Activated T-cell treated with anti-CD3 and anti-CD28 coated beads, Interleukin-2, amount 50 U/mL, for 72 hours (primary cell): ENCODE measurements around the gene SDK2. TPM values are rescaled to one million over a fixed set of nuclear protein-coding genes. Genes with fewer than 3 reads are reported as not detected.

Experiments
- ATAC-seq, 2 donors: fragments of 150-1000 bp; cut with Tn5 transposase; replicated peaks in 1 of 2; 2 replicates each; pipeline ENCODE4 v1.10.0; 2021; ENCODE audit warnings: moderate library complexity in 2 of 2, mild to moderate bottlenecking in 1 of 2
- DNase-seq, 2 donors: peaks; one replicate each; pipeline ENCODE4 v3.0.0; 2021 to 2022; ENCODE audit warnings: mixed read lengths in 1 of 2
- H3K27ac Mint-ChIP-seq: one replicate; pipeline ENCODE4 v1.8.0; 2022; ENCODE audit warnings: mild to moderate bottlenecking, moderate library complexity, mixed read lengths
- H3K27me3 Mint-ChIP-seq: one replicate; pipeline ENCODE4 v1.8.0; 2022; ENCODE audit warnings: low read depth, mixed read lengths
- H3K36me3 Mint-ChIP-seq, 2 donors: one replicate each; pipeline ENCODE4 v1.8.0; 2022; ENCODE audit warnings: mixed read lengths in 2 of 2, mild to moderate bottlenecking in 1 of 2; ENCODE audit not compliant: insufficient read depth in 2 of 2
- H3K4me1 Mint-ChIP-seq: one replicate; pipeline ENCODE4 v1.8.0; 2022; ENCODE audit warnings: low read depth, mixed read lengths
- H3K4me3 Mint-ChIP-seq, 2 donors: one replicate each; pipeline ENCODE4 v1.8.0; 2022; ENCODE audit warnings: mild to moderate bottlenecking in 2 of 2, mixed read lengths in 2 of 2, moderate library complexity in 2 of 2
- H3K9me3 Mint-ChIP-seq, 2 donors: one replicate each; pipeline ENCODE4 v1.8.0; 2022; ENCODE audit warnings: mixed read lengths in 2 of 2
- total RNA-seq, 2 donors: library from RNA; stranded (reverse); gene quantifications; one replicate each; pipeline ENCODE4 v1.2.3, GENCODE V29; 2022

Gene SDK2
- total RNA-seq, 2 donors from 2014 or later = 0.26 to 0.44 TPM

DNA sequence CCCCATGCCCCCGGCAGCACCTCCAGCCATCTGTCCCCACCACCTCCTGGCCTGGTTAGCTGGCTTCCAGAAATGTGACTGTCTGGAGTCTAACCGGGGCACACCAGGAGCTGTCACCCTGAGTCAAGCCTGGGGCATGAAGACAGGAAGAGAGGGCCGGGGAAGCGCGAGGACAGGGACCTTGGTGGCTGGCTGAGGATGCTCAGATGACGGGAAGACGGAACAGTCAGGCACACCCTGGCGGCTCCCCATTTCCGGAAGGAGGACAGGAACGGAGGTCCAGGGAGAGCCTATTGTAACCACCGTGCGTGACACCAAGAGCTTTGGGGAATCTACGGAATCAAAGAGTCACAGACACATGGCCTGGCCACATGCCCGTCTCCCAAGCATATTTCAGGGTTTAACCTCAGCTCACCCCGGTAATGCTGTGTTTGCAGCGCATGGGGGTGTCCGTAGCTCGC lies 51.7 kb downstream of the SDK2 start:
- peak in 1 of 2 donors; percentile 11 for ATAC-seq
- H3K4me1 Mint-ChIP-seq = peaks cover 41% of the 10 kb centered on the region
- H3K4me3 Mint-ChIP-seq = no peak overlapping the region

DNA sequence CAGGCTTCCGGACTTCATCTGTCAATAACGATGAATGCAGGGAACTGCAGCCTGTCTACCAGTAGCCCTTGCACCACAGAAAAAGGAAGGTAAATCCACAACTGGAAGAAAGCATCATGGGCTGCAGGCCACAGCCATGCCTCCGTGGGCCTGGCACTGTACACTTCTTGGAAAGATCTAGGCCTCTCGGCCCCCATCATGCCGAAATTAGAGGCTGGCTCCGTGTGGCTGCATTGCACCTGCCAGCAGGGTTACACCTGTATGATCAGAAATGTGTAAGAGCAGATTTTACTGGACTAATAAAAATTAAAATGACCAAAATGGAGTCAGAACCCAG lies 52.2 kb downstream of the SDK2 start:
- Mint-ChIP-seq H3K9me3 (no peaks in the 10 kb centered on the region), H3K27ac (no peak overlapping the region), H3K36me3 (no peaks in the 10 kb centered on the region), H3K27me3 (no peaks in the 10 kb centered on the region), H3K4me3 (peak overlapping the region; percentile 23 to 43), H3K4me1 (peaks cover 41% of the 10 kb centered on the region)
- DNase-seq (no peak), ATAC-seq (no peak)

More for the DNA sequence above, 51.7 kb downstream of the SDK2 start:
- no peak overlapping the region for H3K27ac Mint-ChIP-seq
- no peaks in the 10 kb centered on the region for H3K9me3 Mint-ChIP-seq
- H3K36me3 Mint-ChIP-seq = no peaks in the 10 kb centered on the region
- DNase-seq = peak in 1 of 2 donors; percentile 9
- H3K27me3 Mint-ChIP-seq = no peaks in the 10 kb centered on the region

DNA sequence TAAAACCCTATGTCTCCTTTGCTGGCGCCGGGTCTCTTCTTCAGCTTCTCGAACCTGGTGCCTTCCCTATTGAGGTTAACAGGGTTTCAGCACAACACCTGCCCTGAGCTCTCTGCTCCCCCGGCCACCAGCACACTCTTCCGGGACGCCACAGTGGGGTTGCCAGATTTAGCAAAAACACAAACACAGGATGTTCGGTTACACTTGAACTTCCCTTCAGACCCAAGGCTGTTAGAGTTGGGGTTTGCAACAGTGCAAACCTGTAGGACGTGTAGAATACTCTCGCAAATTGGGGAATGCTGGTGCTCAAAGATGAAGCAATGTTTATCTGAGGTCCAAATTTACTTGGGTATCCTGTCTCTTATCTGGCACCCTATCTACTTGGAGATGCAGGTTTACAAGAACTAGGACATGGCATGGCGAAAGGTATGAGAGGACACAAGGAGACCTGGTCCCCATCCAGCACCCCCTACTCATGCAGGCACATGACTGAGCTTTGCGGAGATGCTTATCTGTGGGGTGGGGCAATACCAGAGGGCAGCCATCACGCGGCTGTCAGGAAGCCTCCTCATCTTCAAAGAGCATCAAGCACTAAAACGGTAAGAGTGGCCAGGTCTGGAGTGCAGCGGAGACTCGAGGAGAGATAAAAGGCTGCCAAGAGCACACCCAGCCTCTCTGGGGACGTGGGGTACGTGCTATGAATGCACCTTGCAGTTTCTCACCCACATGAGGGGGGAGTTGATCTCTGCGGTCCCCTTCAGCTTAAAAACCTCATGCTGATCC lies 52.8 kb downstream of the SDK2 start:
- Mint-ChIP-seq H3K4me1 (peaks cover 42% of the 10 kb centered on the region), H3K9me3 (no peaks in the 10 kb centered on the region)
- peak; percentile 32 to 52 for ATAC-seq

DNA sequence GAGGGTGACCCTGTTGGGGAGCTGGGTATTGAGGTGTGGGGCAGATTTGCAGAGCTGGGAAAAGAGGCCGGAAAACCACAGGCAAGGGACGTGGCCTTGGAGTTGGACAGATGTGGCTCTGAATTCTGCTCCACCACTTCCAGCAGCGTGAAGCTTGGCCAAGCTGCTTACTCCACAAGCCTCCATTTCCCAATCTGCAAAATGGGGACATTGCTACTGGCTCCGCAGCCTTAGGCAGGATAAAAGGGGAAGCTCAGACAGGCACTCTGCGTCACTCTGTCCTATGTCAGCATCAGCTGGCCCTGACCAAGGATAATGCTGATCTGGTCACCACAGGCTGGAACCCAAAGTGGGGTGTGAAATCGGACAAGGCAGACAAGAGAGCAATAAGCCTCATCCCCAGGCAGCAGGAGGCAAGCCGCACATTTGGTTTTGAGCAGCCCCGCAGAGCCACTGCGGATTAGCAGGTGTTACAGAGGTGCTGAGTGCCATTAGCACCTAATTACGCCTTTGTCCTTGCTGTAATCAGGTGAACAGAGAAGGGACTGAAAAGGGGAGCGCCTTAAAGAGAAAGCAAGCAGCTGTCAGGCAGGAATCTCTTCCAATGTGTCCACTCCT lies 54.8 kb downstream of the SDK2 start:
- no peaks in the 10 kb centered on the region for H3K27me3 Mint-ChIP-seq
- H3K9me3 Mint-ChIP-seq = no peaks in the 10 kb centered on the region
- no peak overlapping the region for H3K4me3 Mint-ChIP-seq
- ATAC-seq (no peak), DNase-seq (no peak)
- no peak overlapping the region for H3K27ac Mint-ChIP-seq
- H3K4me1 Mint-ChIP-seq = peaks cover 45% of the 10 kb centered on the region
- H3K36me3 Mint-ChIP-seq = no peaks in the 10 kb centered on the region

More for the DNA sequence above, 52.8 kb downstream of the SDK2 start:
- H3K27ac Mint-ChIP-seq = peak overlapping the region; percentile 3
- no peaks in the 10 kb centered on the region for H3K27me3 Mint-ChIP-seq
- no peaks in the 10 kb centered on the region for H3K36me3 Mint-ChIP-seq
- peak; percentile 18 to 21 for DNase-seq
- peak overlapping the region; percentile 23 to 43 for H3K4me3 Mint-ChIP-seq

DNA sequence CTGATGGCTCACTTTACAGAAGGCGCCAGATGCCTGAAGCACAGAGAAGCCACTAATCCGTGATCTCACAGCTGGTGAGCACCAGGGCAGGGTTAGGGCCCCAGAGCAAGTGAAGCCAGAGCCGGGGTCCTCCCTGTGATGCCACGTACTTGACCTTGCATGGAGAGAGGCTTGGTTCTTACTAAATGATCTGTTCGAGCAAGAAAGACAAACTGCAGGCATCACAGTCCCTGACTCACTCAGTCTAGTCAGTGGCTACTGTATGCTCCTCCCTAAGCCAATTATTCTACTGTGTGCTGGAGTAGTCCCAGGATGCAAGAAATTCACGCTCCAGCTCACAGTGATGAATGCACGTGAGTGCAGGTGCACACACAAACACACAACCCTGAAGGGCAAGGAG lies 55.4 kb downstream of the SDK2 start:
- H3K36me3 Mint-ChIP-seq = no peaks in the 10 kb centered on the region
- no peak overlapping the region for H3K4me3 Mint-ChIP-seq
- DNase-seq (no peak), ATAC-seq (no peak)
- peaks cover 41% of the 10 kb centered on the region for H3K4me1 Mint-ChIP-seq
- no peaks in the 10 kb centered on the region for H3K27me3 Mint-ChIP-seq
- H3K9me3 Mint-ChIP-seq = no peaks in the 10 kb centered on the region
- H3K27ac Mint-ChIP-seq = no peak overlapping the region

DNA sequence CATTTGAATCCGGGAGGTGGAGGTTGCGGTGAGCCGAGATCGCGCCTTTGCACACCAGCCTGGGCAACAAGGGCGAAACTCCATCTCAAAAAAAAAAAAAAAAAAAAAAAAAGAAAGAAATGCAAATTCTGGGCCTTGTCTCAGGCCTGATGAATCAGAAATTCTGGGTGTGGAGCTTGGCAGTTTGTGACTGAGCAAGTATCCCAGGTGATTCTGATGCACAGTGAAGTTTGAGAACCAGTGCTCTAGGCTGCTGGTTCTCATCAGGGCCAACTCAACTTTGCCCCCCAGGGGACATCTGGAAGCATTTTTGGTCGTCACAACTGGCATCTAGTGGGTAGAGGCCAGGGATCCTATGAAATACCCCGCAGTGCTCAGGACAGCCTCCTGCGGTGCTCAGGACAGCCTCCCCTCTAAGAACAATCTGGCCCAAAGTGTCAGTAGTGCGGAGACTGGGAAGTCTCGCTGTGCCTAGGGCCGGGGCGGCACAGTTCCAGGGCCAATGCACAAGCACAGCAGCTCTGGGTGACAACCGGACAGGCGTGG lies 55.9 kb downstream of the SDK2 start:
- Mint-ChIP-seq H3K4me1 (peaks cover 39% of the 10 kb centered on the region), H3K4me3 (no peak overlapping the region), H3K27ac (no peak overlapping the region), H3K36me3 (no peaks in the 10 kb centered on the region), H3K9me3 (no peaks in the 10 kb centered on the region), H3K27me3 (no peaks in the 10 kb centered on the region)
- ATAC-seq = no peak
- DNase-seq = no peak

DNA sequence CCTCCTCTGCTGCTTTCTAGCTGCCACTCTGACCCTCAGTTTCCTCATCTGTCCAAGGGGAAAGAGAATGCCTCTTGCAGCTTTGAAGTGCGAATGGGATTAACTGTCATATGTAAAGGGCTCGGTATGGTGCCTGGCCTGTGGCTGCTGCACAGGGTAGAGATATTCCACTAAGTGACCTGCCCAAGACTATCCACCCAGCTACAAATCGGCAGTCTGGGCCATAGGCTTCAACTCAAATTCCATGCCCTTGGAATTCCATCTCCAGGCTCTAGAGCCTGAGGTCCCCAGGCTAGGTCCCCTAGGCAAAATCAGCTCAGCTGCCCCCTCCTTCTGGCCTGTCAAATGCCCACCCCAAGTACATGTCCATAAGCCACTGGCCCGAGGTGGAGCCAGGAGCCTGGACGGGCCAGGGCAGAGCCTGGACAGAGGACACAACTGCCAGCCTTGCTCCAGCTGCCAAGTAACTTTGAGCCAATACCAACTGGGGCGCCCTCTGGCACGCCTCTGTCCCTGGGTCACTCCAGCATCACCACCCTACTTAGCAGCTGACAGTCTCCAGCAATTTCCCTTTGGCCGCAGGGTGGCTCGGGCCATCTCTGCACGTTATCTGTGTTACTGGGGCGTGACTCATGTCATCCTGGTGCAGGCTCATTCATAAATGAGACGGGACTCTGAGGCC lies 57.2 kb downstream of the SDK2 start:
- Mint-ChIP-seq H3K4me1 (peaks cover 29% of the 10 kb centered on the region), H3K27me3 (no peaks in the 10 kb centered on the region), H3K27ac (no peak overlapping the region), H3K4me3 (no peak overlapping the region), H3K9me3 (no peaks in the 10 kb centered on the region), H3K36me3 (no peaks in the 10 kb centered on the region)
- ATAC-seq (no peak), DNase-seq (no peak)

DNA sequence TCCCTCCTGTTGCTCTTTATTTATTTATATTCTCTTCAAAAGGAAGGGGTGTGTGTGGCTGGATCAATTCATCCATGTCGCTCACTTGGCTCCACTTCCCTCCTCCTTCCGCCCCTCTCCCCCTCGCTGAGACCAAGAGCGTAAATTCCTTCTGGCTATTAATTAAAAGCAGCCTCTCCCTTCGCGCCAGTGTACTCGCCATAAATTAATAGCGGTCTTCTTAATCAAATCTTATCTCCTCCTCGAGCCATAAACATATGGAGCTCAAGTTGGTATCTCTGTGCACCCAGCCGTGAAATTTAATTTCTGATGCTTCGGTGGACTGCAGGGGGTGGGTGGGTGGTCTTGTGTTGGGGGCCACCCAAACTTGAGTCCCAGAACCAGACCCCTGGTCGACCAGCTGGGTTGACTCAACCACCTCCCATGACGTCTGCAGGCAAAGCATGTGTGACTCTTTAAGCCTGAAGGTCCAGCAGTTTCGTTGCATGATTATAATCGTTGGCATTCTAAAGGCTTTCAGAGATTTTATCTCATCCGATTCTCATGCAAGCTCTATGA lies 57.9 kb downstream of the SDK2 start:
- no peaks in the 10 kb centered on the region for H3K9me3 Mint-ChIP-seq
- H3K4me1 Mint-ChIP-seq = peaks cover 22% of the 10 kb centered on the region
- ATAC-seq (no peak), DNase-seq (no peak)
- no peaks in the 10 kb centered on the region for H3K36me3 Mint-ChIP-seq
- no peaks in the 10 kb centered on the region for H3K27me3 Mint-ChIP-seq
- H3K4me3 Mint-ChIP-seq = no peak overlapping the region
- no peak overlapping the region for H3K27ac Mint-ChIP-seq

DNA sequence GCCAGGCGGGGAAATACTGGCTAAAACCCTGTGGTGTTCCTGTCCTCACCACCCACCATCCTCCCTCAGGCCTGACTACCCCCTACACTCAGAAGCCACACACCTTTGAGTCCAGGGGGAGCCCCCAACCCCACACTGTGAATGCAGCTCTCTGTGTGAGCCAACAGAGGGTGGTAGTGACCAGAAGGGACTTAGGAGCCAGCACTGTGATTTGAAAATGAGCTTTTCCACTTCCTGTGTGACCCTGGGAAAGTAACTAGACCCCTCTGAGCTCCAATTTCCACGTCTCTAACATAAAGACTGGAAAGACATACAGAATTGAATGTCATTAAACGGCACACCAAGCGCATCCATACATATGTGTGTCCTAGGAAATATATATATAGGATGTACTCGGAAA lies 58.7 kb downstream of the SDK2 start:
- no peaks in the 10 kb centered on the region for H3K27me3 Mint-ChIP-seq
- peaks cover 18% of the 10 kb centered on the region for H3K4me1 Mint-ChIP-seq
- ATAC-seq (peak; percentile 38 to 52), DNase-seq (no peak)
- no peaks in the 10 kb centered on the region for H3K9me3 Mint-ChIP-seq
- H3K27ac Mint-ChIP-seq = no peak overlapping the region
- no peaks in the 10 kb centered on the region for H3K36me3 Mint-ChIP-seq
- H3K4me3 Mint-ChIP-seq = no peak overlapping the region

DNA sequence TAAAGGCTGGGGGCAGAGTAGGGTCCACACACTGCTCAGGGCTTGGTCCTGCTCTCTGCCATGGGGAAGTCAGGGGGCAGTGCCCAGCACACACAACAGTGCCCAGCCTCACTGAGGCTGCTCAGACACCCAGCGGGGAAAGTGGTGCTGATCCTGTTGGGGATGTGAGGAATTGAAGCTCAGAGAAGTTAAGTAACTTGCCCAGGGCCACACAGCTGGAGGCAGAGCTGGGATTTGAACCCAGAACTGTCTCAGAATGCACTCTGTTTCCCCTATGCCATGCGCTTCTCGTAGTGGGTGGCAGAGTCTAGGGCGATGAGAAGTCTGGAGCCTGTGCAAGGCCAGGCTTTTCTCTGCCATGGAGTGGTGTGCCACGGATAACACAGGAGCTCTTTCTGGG lies 59.3 kb downstream of the SDK2 start:
- peaks cover 16% of the 10 kb centered on the region for H3K4me1 Mint-ChIP-seq
- no peak for DNase-seq
- no peak overlapping the region for H3K27ac Mint-ChIP-seq
- no peaks in the 10 kb centered on the region for H3K9me3 Mint-ChIP-seq
- H3K4me3 Mint-ChIP-seq = no peak overlapping the region
- ATAC-seq = no peak
- no peaks in the 10 kb centered on the region for H3K27me3 Mint-ChIP-seq
- no peaks in the 10 kb centered on the region for H3K36me3 Mint-ChIP-seq

DNA sequence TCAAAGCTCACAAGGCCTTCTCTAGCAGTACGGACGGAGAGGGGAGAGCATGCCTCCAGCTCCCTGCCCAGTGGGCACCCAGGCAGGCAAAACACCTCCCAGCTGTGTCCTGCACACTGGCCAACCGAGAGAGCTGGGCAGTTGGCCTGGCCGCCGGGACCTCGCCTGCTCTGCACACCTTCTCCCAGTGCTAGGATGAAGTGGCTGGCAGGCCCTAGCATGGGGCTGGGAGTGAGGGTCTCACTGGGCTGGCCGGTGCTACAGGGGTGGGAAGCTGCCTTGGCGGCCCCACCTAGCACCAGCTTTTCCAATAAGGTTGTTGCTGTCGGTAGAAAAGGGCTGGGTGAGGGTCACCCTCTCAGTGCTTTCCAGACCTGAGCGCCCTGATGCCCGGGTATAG lies 60.2 kb downstream of the SDK2 start:
- no peaks in the 10 kb centered on the region for H3K9me3 Mint-ChIP-seq

DNA sequence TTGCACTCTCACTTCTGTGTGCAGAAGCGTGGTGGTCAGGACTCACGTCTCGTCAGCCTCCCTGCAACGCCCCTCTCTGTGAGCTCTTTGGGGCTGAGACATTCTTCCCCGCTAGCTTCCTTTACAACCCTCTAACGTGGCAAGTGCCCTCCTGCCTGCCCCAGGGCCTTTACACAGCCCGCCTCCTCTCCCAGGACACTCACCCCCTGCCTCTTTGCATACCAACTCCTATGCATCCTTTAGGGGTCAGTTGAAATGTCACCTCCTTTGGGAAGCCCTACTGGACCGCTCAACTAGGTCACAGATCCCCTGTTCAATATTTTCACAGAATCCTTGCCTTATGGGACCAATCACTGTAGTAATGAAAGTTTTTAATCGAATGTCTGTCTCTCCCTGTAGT lies 61.4 kb downstream of the SDK2 start:
- H3K4me3 Mint-ChIP-seq = no peak overlapping the region
- DNase-seq (no peak), ATAC-seq (no peak)
- H3K27ac Mint-ChIP-seq = no peak overlapping the region
- peaks cover 10% of the 10 kb centered on the region for H3K4me1 Mint-ChIP-seq
- H3K9me3 Mint-ChIP-seq = no peaks in the 10 kb centered on the region
- H3K36me3 Mint-ChIP-seq = no peaks in the 10 kb centered on the region
- no peaks in the 10 kb centered on the region for H3K27me3 Mint-ChIP-seq

More for the DNA sequence above, 60.2 kb downstream of the SDK2 start:
- H3K27me3 Mint-ChIP-seq = no peaks in the 10 kb centered on the region
- DNase-seq = no peak
- no peak overlapping the region for H3K27ac Mint-ChIP-seq
- H3K36me3 Mint-ChIP-seq = no peaks in the 10 kb centered on the region
- peaks cover 10% of the 10 kb centered on the region for H3K4me1 Mint-ChIP-seq
- H3K4me3 Mint-ChIP-seq = no peak overlapping the region
- no peak for ATAC-seq

DNA sequence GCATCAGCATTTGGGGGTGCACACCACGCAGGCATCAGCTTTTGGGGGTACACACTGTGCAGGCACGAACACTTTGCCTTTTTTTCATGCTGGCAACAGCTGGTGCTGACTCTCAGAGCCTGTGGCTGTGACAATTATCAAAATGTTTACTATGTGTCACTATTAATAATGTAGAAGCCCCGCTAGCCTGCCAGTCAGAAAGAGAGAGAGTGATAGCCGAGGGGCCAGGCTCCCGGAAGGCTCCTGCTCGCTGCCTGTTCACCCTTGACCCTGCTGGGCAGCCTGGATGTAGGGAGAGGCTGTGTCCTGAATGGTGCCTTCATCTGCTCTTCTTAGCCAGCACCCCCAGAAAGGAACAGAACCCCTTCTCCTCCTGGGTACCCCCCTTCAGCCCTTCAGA lies 61.9 kb downstream of the SDK2 start:
- DNase-seq (no peak), ATAC-seq (no peak)
- Mint-ChIP-seq H3K36me3 (no peaks in the 10 kb centered on the region), H3K4me1 (peaks cover 10% of the 10 kb centered on the region), H3K27ac (no peak overlapping the region), H3K4me3 (no peak overlapping the region), H3K27me3 (no peaks in the 10 kb centered on the region), H3K9me3 (no peaks in the 10 kb centered on the region)
